ENCODE measurements around the gene SH3BP5. TPM values are rescaled to one million over a fixed set of nuclear protein-coding genes. Genes with fewer than 3 reads are reported as not detected.

The SH3BP5 gene
- total RNA-seq, 1 experiment from 2014 or later: 13.9 TPM

- POLR2A ChIA-PET: interaction anchor here (1.1 kb wide), 1 partner anchor 64 kb away, joined by 3 read pairs; no protein-coding TSS in a partner anchor
- H3K9me2 ChIP-seq (ENCODE audit: insufficient read depth): no peaks in the 10 kb centered on the region
- BruUV-seq (replicated peaks): no TSS peak
- H3K4me3 ChIP-seq (replicated peaks in 1 of 2; ENCODE audit: low read depth in 1 of 2, low read length in 2 of 2): peak overlapping the region; percentile 89 to 92
- ATAC-seq (no peak), DNase-seq (ENCODE audit: low read depth, low spot score) (no peak)
- no peaks in the 10 kb centered on the region for H4K20me1 ChIP-seq (ENCODE audit: insufficient read depth)
- no peak for TF ChIP-seq SRF (IDR thresholded peaks at IDR 0.05; ENCODE audit: low read depth)
- no peak for TF ChIP-seq ZFX (IDR thresholded peaks at IDR 0.05)
- no peak for TF ChIP-seq ZNF274 (IDR thresholded peaks at IDR 0.05; ENCODE audit: low read depth, low read length)
- no peak for TF ChIP-seq ATF3 (IDR thresholded peaks at IDR 0.05)
- TF ChIP-seq ELF1 (IDR thresholded peaks at IDR 0.05; ENCODE audit: borderline replicate concordance, low read depth): no peak
- TF ChIP-seq JUND (IDR thresholded peaks at IDR 0.05): no peak
- TF ChIP-seq MAX (IDR thresholded peaks at IDR 0.05): no peak
- TF ChIP-seq CEBPB (IDR thresholded peaks at IDR 0.05; ENCODE audit: low read depth): no peak
- TF ChIP-seq FOSL1 (IDR thresholded peaks at IDR 0.05; ENCODE audit: low read depth): no peak
- TF ChIP-seq ZBTB33 (IDR thresholded peaks at IDR 0.05; ENCODE audit: extremely low read depth, insufficient replicate concordance, low read length): no peak
- H3K27me3 ChIP-seq (ENCODE audit: insufficient read depth, low read length): no peaks in the 10 kb centered on the region
- no peaks in the 10 kb centered on the region for H3K79me2 ChIP-seq (ENCODE audit: insufficient read depth, low read length)
- H3K27ac ChIP-seq (ENCODE audit: low read depth, low read length): 0 out of 2 replicates have a peak overlapping the region, but pooled peaks have one; percentile 59
- peaks cover 8 to 33% of the 10 kb centered on the region in 2 experiments for H3K4me1 ChIP-seq (ENCODE audit: control insufficient read depth in 1 of 2, insufficient read depth in 2 of 2, low read length in 2 of 2)
- H3K36me3 ChIP-seq (ENCODE audit: control insufficient read depth in 1 of 2, insufficient read depth in 2 of 2, low read length in 2 of 2): no peaks in the 10 kb centered on the region; a peak in 1 of 4 replicates
- H2AFZ ChIP-seq (ENCODE audit: low read depth, low read length, poor library complexity, severe bottlenecking): peak overlapping the region; percentile 80
- no peaks in the 10 kb centered on the region for H3K9me3 ChIP-seq (ENCODE audit: control insufficient read depth in 1 of 2, insufficient read depth in 1 of 2, low read depth in 1 of 2, low read length in 2 of 2)
- CTCF ChIA-PET: interaction anchor here (0.6 to 2.1 kb wide), 4 partner anchors 10 to 66 kb away, joined by 3 to 17 read pairs (median 6); no protein-coding TSS in a partner anchor
- peak overlapping the region; percentile 77 for H3K9ac ChIP-seq (ENCODE audit: low read length)
- peak overlapping the region; percentile 94 for H3K4me2 ChIP-seq (ENCODE audit: low read length)
- intact Hi-C loops (cut with micrococcal nuclease): loop anchor here (2.0 kb wide), 1 partner anchor 65 kb away; no protein-coding TSS in a partner anchor
- RAD21 ChIA-PET (ENCODE audit: low non-redundant PET in 1 of 2, low total read pairs in 2 of 2, uncharacterized antibody in 2 of 2, unreplicated experiment in 2 of 2): no interaction called here
These were observed 941 bp upstream of the SH3BP5 start for GRCh38 chr3:15333099-15333955.
